K562 (cell line): ENCODE data around the gene LTBP2.

Experiments used
- CBX3 ChIP-seq, 2 experiments: IDR thresholded peaks; 1 replicate in 1 of 2; 2 replicates in 1 of 2; pipeline ENCODE4 v1.6.1; 2012; ENCODE audit warnings: inconsistent platforms in 2 of 2, low read length in 2 of 2, borderline replicate concordance in 1 of 2, control low read depth in 1 of 2
- FOSL1 ChIP-seq: fragments of 200-800 bp; sonication (Bioruptor generic); conservative IDR thresholded peaks from 2 replicates; pipeline ENCODE4 v1.6.1; 2016; ENCODE audit warnings: missing genetic modification characterization, missing compliant biosample characterization
- TCF7L2 ChIP-seq: fragments of 150-350 bp; IDR thresholded peaks from 2 replicates; pipeline ENCODE4 v1.6.1; 2016; ENCODE audit warnings: low read depth, mild to moderate bottlenecking, low read length, moderate library complexity
- U2AF2 ChIP-seq: fragments of 200-400 bp; formaldehyde crosslinking; optimal IDR thresholded peaks from 2 replicates; pipeline ENCODE3; 2017; ENCODE audit warnings: low read depth, mild to moderate bottlenecking, low read length
- ZNF165 ChIP-seq: fragments of 250-450 bp; sonication (Bioruptor Pico); IDR thresholded peaks from 2 replicates; pipeline ENCODE4 v1.4.0; 2020; ENCODE audit warnings: borderline replicate concordance

- TF ChIP-seq TCF7L2 (no peak), ZNF165 (CRISPR knock-in tag) (no peak), U2AF2 (no peak), FOSL1 (tag) (no peak), CBX3 (IDR thresholded peaks at IDR 0.05; ENCODE audit: borderline replicate concordance in 1 of 2, low read length in 2 of 2) (no peak)
Observed at GRCh38 chr14:74524076-74524811, 87.8 kb downstream of the LTBP2 start.
